ENCODE results near the gene ENHO.

GRCh38 chr9:34566322-34566721, 43.5 kb upstream of the ENHO start:
- TF ChIP-seq, protein P1, sequence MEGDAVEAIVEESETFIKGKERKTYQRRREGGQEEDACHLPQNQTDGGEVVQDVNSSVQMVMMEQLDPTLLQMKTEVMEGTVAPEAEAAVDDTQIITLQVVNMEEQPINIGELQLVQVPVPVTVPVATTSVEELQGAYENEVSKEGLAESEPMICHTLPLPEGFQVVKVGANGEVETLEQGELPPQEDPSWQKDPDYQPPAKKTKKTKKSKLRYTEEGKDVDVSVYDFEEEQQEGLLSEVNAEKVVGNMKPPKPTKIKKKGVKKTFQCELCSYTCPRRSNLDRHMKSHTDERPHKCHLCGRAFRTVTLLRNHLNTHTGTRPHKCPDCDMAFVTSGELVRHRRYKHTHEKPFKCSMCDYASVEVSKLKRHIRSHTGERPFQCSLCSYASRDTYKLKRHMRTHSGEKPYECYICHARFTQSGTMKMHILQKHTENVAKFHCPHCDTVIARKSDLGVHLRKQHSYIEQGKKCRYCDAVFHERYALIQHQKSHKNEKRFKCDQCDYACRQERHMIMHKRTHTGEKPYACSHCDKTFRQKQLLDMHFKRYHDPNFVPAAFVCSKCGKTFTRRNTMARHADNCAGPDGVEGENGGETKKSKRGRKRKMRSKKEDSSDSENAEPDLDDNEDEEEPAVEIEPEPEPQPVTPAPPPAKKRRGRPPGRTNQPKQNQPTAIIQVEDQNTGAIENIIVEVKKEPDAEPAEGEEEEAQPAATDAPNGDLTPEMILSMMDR (IDR thresholded peaks at IDR 0.05) = no peak
- no peak for TF ChIP-seq POLR2A (IDR thresholded peaks at IDR 0.05)

Measured in testis (tissue), 2 donors.